Activated naive CD8-positive, alpha-beta T cell (primary cell): ENCODE results near the gene STRBP.

Source experiments
- H3K27ac Mint-ChIP-seq: one replicate; pipeline ENCODE4 v1.8.0; 2021; ENCODE audit warnings: mixed read lengths
- H3K27me3 Mint-ChIP-seq: one replicate; pipeline ENCODE4 v1.8.0; 2021; ENCODE audit warnings: mixed read lengths
- H3K36me3 Mint-ChIP-seq: one replicate; pipeline ENCODE4 v1.8.0; 2021; ENCODE audit warnings: mixed read lengths
- H3K4me1 Mint-ChIP-seq: one replicate; pipeline ENCODE4 v1.8.0; 2021; ENCODE audit warnings: low read depth, mixed read lengths
- H3K4me3 Mint-ChIP-seq: one replicate; pipeline ENCODE4 v1.8.0; 2021; ENCODE audit warnings: mild to moderate bottlenecking, mixed read lengths
- H3K9me3 Mint-ChIP-seq: one replicate; pipeline ENCODE4 v1.8.0; 2021; ENCODE audit warnings: low read depth, mixed read lengths

STRBP gene

GRCh38 chr9:123127512-123128075 is 140.8 kb downstream of the STRBP start:
- Mint-ChIP-seq H3K4me1 (no peaks in the 10 kb centered on the region), H3K36me3 (peaks cover 8% of the 10 kb centered on the region), H3K27me3 (no peaks in the 10 kb centered on the region), H3K27ac (no peak overlapping the region), H3K9me3 (no peaks in the 10 kb centered on the region), H3K4me3 (no peak overlapping the region)

GRCh38 chr9:123121457-123121856 is 146.9 kb downstream of the STRBP start:
- H3K27ac Mint-ChIP-seq = no peak overlapping the region
- peaks cover 2% of the 10 kb centered on the region for H3K36me3 Mint-ChIP-seq
- no peaks in the 10 kb centered on the region for H3K9me3 Mint-ChIP-seq
- H3K4me1 Mint-ChIP-seq = peaks cover 6% of the 10 kb centered on the region
- no peaks in the 10 kb centered on the region for H3K27me3 Mint-ChIP-seq
- H3K4me3 Mint-ChIP-seq = no peak overlapping the region

DNA sequence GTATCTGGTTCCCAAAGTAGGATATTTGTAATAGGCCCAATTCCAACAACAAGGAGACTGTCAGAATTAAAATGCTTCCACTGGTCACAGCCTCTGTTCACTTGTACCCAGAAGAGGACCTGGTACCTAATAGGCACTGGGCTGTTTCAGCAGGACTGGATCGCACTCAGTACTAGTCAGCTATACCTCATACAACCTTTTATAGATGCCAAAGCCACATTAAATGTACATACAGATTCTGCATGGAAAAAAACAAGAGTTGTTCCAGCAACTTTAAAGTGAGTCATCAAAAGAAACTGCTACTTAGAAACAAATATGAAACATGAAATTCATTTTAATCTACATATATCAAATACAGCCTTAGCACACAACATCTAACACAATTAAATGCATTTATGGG is 147.4 kb downstream of the STRBP start:
- Mint-ChIP-seq H3K36me3 (peaks cover 2% of the 10 kb centered on the region), H3K27ac (no peak overlapping the region), H3K9me3 (no peaks in the 10 kb centered on the region), H3K4me3 (no peak overlapping the region), H3K27me3 (no peaks in the 10 kb centered on the region), H3K4me1 (peaks cover 6% of the 10 kb centered on the region)

- Mint-ChIP-seq H3K36me3 (peaks cover 3% of the 10 kb centered on the region), H3K27ac (peak overlapping the region; percentile 4), H3K4me1 (peaks cover 6% of the 10 kb centered on the region), H3K4me3 (no peak overlapping the region), H3K9me3 (no peaks in the 10 kb centered on the region), H3K27me3 (no peaks in the 10 kb centered on the region)
These were observed 148.3 kb downstream of the STRBP start for GRCh38 chr9:123120131-123120530.

DNA sequence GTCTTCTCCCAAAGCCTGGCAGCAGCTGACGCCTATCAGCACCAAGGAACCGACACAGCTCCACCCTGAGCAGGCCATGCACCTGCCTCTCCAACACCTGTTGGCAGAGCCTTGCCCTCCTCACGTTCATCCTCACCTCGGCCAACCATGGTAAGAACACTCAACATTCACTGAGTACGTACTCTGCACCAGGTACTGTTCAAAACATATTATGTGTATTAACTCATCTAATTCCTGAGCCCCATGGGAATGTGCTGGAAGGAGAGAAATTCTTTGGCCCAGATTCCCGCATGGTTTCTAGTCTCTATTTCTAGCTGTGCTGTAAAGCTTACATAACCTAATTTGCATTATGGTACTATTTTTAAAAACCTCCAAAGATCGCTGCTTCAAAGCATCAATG is 148.8 kb downstream of the STRBP start:
- Mint-ChIP-seq H3K27ac (no peak overlapping the region), H3K9me3 (no peaks in the 10 kb centered on the region), H3K4me3 (no peak overlapping the region), H3K4me1 (peaks cover 6% of the 10 kb centered on the region), H3K36me3 (peaks cover 3% of the 10 kb centered on the region), H3K27me3 (no peaks in the 10 kb centered on the region)

DNA sequence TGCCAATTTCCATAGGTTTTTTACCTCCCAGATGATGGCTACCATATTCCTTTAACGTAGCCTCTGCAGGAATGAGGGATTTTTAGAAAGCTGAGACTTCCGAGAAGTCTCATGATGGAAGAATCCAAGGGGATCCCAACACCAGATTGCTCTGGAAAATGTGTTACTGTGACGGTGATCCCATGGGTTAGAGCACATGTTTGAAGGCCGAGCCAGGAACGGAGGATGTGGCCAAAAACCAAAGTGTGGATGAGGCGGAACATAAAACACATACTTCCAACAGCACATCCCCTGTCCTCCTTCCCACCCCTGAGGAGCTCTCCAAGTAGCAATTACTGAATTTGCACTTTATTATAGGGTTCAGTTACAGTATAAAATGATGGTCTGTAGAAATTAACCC is 152.3 kb downstream of the STRBP start:
- Mint-ChIP-seq H3K27ac (no peak overlapping the region), H3K9me3 (no peaks in the 10 kb centered on the region), H3K27me3 (no peaks in the 10 kb centered on the region), H3K4me1 (peaks cover 19% of the 10 kb centered on the region), H3K36me3 (peaks cover 2% of the 10 kb centered on the region), H3K4me3 (no peak overlapping the region)

GRCh38 chr9:123115146-123115913 is 153.1 kb downstream of the STRBP start:
- peak overlapping the region; percentile 5 for H3K27ac Mint-ChIP-seq
- no peaks in the 10 kb centered on the region for H3K27me3 Mint-ChIP-seq
- no peak overlapping the region for H3K4me3 Mint-ChIP-seq
- peaks cover 2% of the 10 kb centered on the region for H3K36me3 Mint-ChIP-seq
- H3K4me1 Mint-ChIP-seq = peaks cover 18% of the 10 kb centered on the region
- no peaks in the 10 kb centered on the region for H3K9me3 Mint-ChIP-seq

GRCh38 chr9:123113185-123113584 is 155.2 kb downstream of the STRBP start:
- Mint-ChIP-seq H3K4me1 (peaks cover 18% of the 10 kb centered on the region), H3K36me3 (peaks cover 2% of the 10 kb centered on the region), H3K27ac (peak overlapping the region; percentile 58), H3K4me3 (no peak overlapping the region), H3K9me3 (no peaks in the 10 kb centered on the region), H3K27me3 (no peaks in the 10 kb centered on the region)

- peaks cover 18% of the 10 kb centered on the region for H3K4me1 Mint-ChIP-seq
- peaks cover 2% of the 10 kb centered on the region for H3K36me3 Mint-ChIP-seq
- H3K9me3 Mint-ChIP-seq = no peaks in the 10 kb centered on the region
- no peaks in the 10 kb centered on the region for H3K27me3 Mint-ChIP-seq
- H3K27ac Mint-ChIP-seq = peak overlapping the region; percentile 72
- no peak overlapping the region for H3K4me3 Mint-ChIP-seq
These were observed 156.1 kb downstream of the STRBP start for GRCh38 chr9:123112015-123112975.

- H3K4me1 Mint-ChIP-seq = peaks cover 18% of the 10 kb centered on the region
- H3K27ac Mint-ChIP-seq = peak overlapping the region; percentile 72
- H3K27me3 Mint-ChIP-seq = no peaks in the 10 kb centered on the region
- H3K9me3 Mint-ChIP-seq = no peaks in the 10 kb centered on the region
- H3K36me3 Mint-ChIP-seq = peaks cover 4% of the 10 kb centered on the region
- no peak overlapping the region for H3K4me3 Mint-ChIP-seq
These were observed 156.9 kb downstream of the STRBP start for GRCh38 chr9:123111427-123112014.

GRCh38 chr9:123109540-123110279 is 158.7 kb downstream of the STRBP start:
- peak overlapping the region; percentile 34 for H3K27ac Mint-ChIP-seq
- no peak overlapping the region for H3K4me3 Mint-ChIP-seq
- no peaks in the 10 kb centered on the region for H3K9me3 Mint-ChIP-seq
- H3K36me3 Mint-ChIP-seq = peaks cover 2% of the 10 kb centered on the region
- H3K4me1 Mint-ChIP-seq = peaks cover 18% of the 10 kb centered on the region
- no peaks in the 10 kb centered on the region for H3K27me3 Mint-ChIP-seq

DNA sequence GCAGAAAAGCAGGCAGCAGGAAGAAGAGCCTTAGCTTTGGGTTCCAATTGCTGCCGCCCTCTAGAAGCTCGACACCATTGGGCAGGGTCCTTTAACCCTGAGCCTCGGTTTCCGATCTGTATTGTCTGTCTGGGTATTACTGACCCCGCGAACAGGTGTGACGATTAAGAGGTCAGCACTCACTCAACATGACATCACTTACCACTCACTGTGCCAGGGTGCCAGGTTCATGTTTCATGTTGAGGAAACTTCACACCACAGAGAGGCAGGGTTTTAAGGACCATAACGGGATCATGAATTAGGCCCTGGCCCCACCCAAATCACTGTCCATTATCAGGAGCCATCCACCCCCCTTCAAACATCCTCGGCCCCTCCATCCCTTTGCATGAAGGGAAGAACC is 159.4 kb downstream of the STRBP start:
- H3K27ac Mint-ChIP-seq = no peak overlapping the region
- no peaks in the 10 kb centered on the region for H3K27me3 Mint-ChIP-seq
- peaks cover 2% of the 10 kb centered on the region for H3K36me3 Mint-ChIP-seq
- peaks cover 18% of the 10 kb centered on the region for H3K4me1 Mint-ChIP-seq
- no peaks in the 10 kb centered on the region for H3K9me3 Mint-ChIP-seq
- H3K4me3 Mint-ChIP-seq = no peak overlapping the region

- Mint-ChIP-seq H3K4me1 (peaks cover 14% of the 10 kb centered on the region), H3K9me3 (no peaks in the 10 kb centered on the region), H3K27me3 (no peaks in the 10 kb centered on the region), H3K4me3 (no peak overlapping the region), H3K27ac (peak overlapping the region; percentile 84), H3K36me3 (peaks cover 2% of the 10 kb centered on the region)
These were observed 160.6 kb downstream of the STRBP start for GRCh38 chr9:123107639-123108285.

- no peak overlapping the region for H3K4me3 Mint-ChIP-seq
- H3K27ac Mint-ChIP-seq = peak overlapping the region; percentile 7
- no peaks in the 10 kb centered on the region for H3K4me1 Mint-ChIP-seq
- H3K27me3 Mint-ChIP-seq = no peaks in the 10 kb centered on the region
- peaks cover 2% of the 10 kb centered on the region for H3K36me3 Mint-ChIP-seq
- H3K9me3 Mint-ChIP-seq = no peaks in the 10 kb centered on the region
These were observed 162.9 kb downstream of the STRBP start for GRCh38 chr9:123105490-123105889.
